Measurements from ENCODE around the gene KREMEN1. TPM values are rescaled to one million over a fixed set of nuclear protein-coding genes. Genes with fewer than 3 reads are reported as not detected.
"Not testable (repeated sequence)": the region's sequence is repeated elsewhere in the genome, so short reads cannot be mapped to it uniquely, and the experiment has no call there.

KREMEN1 gene
- total and polyA plus RNA-seq, 2 experiments from 2014 or later: 1.8 to 3.8 TPM

DNA sequence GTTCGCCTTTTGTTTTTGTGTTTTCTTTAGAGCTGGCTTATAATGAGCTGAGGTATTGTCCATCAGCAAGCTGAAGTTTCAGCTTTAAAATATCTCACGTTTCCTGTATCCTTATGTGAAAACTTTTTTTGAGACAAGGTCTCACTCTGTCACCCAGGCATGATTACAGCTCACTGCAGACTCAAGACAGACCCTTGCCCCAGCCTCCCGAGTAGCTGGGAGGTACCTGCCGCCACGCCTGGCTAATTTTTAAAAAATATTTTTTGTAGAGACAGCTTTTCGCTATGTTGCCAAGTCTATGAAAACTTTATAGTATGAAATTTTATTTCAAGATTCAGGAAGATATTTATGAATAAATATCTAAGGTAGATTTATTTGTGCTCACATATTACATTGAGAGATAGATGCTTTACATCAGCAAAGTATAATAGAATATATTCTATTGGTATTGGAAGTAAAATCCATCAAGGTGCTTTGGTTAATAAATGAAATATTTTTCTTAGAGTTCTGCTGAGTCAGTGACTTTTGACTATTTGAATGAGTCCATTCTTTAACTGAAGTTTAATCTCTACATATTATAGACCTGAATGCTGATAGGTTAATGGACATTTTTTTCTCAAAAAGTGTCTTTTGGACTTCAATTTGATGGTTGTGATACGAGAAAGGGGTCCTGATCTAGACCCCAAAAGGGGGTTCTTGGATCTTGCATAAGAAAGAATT lies 10.2 kb downstream of the KREMEN1 start (continued):
- TF ChIP-seq, protein P1, sequence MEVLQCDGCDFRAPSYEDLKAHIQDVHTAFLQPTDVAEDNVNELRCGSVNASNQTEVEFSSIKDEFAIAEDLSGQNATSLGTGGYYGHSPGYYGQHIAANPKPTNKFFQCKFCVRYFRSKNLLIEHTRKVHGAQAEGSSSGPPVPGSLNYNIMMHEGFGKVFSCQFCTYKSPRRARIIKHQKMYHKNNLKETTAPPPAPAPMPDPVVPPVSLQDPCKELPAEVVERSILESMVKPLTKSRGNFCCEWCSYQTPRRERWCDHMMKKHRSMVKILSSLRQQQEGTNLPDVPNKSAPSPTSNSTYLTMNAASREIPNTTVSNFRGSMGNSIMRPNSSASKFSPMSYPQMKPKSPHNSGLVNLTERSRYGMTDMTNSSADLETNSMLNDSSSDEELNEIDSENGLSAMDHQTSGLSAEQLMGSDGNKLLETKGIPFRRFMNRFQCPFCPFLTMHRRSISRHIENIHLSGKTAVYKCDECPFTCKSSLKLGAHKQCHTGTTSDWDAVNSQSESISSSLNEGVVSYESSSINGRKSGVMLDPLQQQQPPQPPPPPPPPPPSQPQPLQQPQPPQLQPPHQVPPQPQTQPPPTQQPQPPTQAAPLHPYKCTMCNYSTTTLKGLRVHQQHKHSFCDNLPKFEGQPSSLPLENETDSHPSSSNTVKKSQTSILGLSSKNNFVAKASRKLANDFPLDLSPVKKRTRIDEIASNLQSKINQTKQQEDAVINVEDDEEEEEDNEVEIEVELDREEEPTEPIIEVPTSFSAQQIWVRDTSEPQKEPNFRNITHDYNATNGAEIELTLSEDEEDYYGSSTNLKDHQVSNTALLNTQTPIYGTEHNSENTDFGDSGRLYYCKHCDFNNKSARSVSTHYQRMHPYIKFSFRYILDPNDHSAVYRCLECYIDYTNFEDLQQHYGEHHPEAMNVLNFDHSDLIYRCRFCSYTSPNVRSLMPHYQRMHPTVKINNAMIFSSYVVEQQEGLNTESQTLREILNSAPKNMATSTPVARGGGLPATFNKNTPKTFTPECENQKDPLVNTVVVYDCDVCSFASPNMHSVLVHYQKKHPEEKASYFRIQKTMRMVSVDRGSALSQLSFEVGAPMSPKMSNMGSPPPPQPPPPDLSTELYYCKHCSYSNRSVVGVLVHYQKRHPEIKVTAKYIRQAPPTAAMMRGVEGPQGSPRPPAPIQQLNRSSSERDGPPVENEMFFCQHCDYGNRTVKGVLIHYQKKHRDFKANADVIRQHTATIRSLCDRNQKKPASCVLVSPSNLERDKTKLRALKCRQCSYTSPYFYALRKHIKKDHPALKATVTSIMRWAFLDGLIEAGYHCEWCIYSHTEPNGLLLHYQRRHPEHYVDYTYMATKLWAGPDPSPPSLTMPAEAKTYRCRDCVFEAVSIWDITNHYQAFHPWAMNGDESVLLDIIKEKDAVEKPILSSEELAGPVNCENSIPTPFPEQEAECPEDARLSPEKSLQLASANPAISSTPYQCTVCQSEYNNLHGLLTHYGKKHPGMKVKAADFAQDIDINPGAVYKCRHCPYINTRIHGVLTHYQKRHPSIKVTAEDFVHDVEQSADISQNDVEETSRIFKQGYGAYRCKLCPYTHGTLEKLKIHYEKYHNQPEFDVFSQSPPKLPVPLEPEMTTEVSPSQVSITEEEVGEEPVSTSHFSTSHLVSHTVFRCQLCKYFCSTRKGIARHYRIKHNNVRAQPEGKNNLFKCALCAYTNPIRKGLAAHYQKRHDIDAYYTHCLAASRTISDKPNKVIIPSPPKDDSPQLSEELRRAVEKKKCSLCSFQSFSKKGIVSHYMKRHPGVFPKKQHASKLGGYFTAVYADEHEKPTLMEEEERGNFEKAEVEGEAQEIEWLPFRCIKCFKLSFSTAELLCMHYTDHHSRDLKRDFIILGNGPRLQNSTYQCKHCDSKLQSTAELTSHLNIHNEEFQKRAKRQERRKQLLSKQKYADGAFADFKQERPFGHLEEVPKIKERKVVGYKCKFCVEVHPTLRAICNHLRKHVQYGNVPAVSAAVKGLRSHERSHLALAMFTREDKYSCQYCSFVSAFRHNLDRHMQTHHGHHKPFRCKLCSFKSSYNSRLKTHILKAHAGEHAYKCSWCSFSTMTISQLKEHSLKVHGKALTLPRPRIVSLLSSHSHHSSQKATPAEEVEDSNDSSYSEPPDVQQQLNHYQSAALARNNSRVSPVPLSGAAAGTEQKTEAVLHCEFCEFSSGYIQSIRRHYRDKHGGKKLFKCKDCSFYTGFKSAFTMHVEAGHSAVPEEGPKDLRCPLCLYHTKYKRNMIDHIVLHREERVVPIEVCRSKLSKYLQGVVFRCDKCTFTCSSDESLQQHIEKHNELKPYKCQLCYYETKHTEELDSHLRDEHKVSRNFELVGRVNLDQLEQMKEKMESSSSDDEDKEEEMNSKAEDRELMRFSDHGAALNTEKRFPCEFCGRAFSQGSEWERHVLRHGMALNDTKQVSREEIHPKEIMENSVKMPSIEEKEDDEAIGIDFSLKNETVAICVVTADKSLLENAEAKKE (CRISPR knock-in tag; IDR thresholded peaks at IDR 0.05): no peak

DNA sequence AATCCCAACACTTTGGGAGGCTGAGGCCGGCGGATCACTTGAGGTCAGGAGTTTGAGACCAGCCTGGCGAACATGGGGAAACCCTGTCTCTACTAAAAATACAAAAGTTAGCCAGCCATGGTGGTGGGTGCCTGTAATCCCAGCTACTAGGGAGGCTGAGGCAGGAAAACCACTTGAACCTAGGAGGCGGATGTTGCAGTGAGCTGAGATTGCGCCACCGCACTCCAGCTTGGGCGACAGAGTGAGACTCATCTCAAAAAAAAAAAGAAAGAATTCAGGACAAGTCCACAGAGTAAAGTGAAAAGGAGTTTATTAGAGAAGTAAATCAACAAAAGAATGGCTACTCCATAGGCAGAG lies 10.7 kb downstream of the KREMEN1 start:
- H3K79me2 ChIP-seq (replicated peaks; ENCODE audit: insufficient read depth); H3K36me3 ChIP-seq (ENCODE audit: insufficient read depth); H3K27me3 Mint-ChIP-seq (ENCODE audit: insufficient read depth, low read depth, poor library complexity); H4K20me1 ChIP-seq (replicated peaks; ENCODE audit: insufficient read depth); H3K9me3 Mint-ChIP-seq; ATAC-seq; H3K27me3 ChIP-seq (ENCODE audit: insufficient read depth); H3K4me3 ChIP-seq; H2AFZ ChIP-seq; H3F3A ChIP-seq (replicated peaks; ENCODE audit: low read depth); H3K9me2 ChIP-seq (ENCODE audit: insufficient read depth); H3K36me3 Mint-ChIP-seq (ENCODE audit: low read depth); DNase-seq (ENCODE audit: low spot score): not testable (repeated sequence)
- peak overlapping the region; percentile 55 for H3K27ac Mint-ChIP-seq
- Histone ChIP-seq H3K4me2 (peak overlapping the region; percentile 55; the same call in 1 of the 2 replicates), H3K27ac (ENCODE audit: low read depth) (peak overlapping the region; percentile 17), H3K4me1 (ENCODE audit: insufficient read depth) (peaks cover 40% of the 10 kb centered on the region)
- H3K4me1 Mint-ChIP-seq: peaks cover 24% of the 10 kb centered on the region
- peak overlapping the region; percentile 40; the same call in 2 of the 3 replicates for H3K4me3 Mint-ChIP-seq

DNA sequence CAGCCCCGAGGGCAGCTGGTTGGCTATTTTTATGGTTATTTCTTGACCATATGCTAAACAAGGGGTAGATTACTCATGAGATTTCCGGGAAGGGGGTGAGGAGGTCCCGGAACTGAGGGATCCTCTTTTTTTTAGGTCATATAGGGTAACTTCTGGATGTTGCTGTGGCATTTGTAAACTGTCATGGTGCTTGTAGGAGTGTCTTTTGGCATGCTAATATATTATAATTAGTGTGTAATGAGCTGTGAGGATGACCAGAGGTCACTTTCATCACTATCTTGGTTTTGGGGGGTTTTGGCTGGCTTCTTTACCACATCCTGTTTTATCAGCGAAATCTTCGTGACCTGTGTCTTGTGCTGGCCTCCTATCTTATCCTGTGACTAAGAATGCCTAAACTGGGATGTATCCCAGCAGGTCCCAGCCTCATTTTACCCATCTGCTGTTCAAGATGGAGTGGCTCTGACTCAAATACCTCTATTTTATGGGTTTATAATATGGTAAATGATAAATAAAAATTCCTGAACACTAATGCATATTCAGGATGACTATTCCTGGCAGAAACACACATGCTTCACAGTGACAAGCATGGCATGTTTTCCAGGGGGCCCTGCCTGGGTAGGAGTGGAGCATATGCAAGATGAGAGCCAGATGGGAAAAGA lies 11.2 kb downstream of the KREMEN1 start:
- H3K4me1 Mint-ChIP-seq: peaks cover 24% of the 10 kb centered on the region
- peak overlapping the region; percentile 55; the same call in 1 of the 2 replicates for H3K27ac Mint-ChIP-seq
- Histone ChIP-seq H3K9me2 (ENCODE audit: insufficient read depth) (no peaks in the 10 kb centered on the region), H3K4me2 (peak overlapping the region; percentile 55), H3K27me3 (ENCODE audit: insufficient read depth) (no peaks in the 10 kb centered on the region), H4K20me1 (replicated peaks; ENCODE audit: insufficient read depth) (0 out of 2 replicates have a peak, but pooled peaks cover 5% of the 10 kb centered on the region), H3K79me2 (replicated peaks; ENCODE audit: insufficient read depth) (no peaks in the 10 kb centered on the region), H3K27ac (ENCODE audit: low read depth) (peak overlapping the region; percentile 33), H3F3A (replicated peaks; ENCODE audit: low read depth) (no peaks in the 10 kb centered on the region), H3K36me3 (ENCODE audit: insufficient read depth) (no peaks in the 10 kb centered on the region), H3K4me3 (no peak overlapping the region), H2AFZ (no peak overlapping the region), H3K4me1 (ENCODE audit: insufficient read depth) (peaks cover 38% of the 10 kb centered on the region)
- DNase-seq (ENCODE audit: low spot score) (no peak), ATAC-seq (peak; percentile 48)
- peaks cover 3% of the 10 kb centered on the region for H3K27me3 Mint-ChIP-seq (ENCODE audit: insufficient read depth, low read depth, poor library complexity)
- H3K9me3 Mint-ChIP-seq: no peaks in the 10 kb centered on the region
- H3K36me3 Mint-ChIP-seq (ENCODE audit: low read depth): no peaks in the 10 kb centered on the region
- H3K4me3 Mint-ChIP-seq: peak overlapping the region; percentile 40; the same call in 2 of the 3 replicates
- TF ChIP-seq ZNF114 (CRISPR knock-in tag; IDR thresholded peaks at IDR 0.05) (no peak), EZH2 (IDR thresholded peaks at IDR 0.05; ENCODE audit: low read depth, unreplicated experiment) (no peak), NANOG (IDR thresholded peaks at IDR 0.05; ENCODE audit: borderline replicate concordance) (no peak), ZNF331 (CRISPR knock-in tag; IDR thresholded peaks at IDR 0.05; ENCODE audit: low read depth) (no peak), POLR2AphosphoS5 (IDR thresholded peaks at IDR 0.05; ENCODE audit: low read depth) (no peak), EZH2phosphoT487 (IDR thresholded peaks at IDR 0.05; ENCODE audit: unreplicated experiment) (no peak)
- TF ChIP-seq, protein P2, sequence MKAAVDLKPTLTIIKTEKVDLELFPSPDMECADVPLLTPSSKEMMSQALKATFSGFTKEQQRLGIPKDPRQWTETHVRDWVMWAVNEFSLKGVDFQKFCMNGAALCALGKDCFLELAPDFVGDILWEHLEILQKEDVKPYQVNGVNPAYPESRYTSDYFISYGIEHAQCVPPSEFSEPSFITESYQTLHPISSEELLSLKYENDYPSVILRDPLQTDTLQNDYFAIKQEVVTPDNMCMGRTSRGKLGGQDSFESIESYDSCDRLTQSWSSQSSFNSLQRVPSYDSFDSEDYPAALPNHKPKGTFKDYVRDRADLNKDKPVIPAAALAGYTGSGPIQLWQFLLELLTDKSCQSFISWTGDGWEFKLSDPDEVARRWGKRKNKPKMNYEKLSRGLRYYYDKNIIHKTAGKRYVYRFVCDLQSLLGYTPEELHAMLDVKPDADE (IDR thresholded peaks at IDR 0.05): no peak
